C4-2B (cell line): ENCODE data around the gene KCNAB1.
"Not testable (repeated sequence)": the region's sequence is repeated elsewhere in the genome, so short reads cannot be mapped to it uniquely, and the experiment has no call there.

Source experiments
- H3K27ac ChIP-seq: fragments of 450-650 bp; 2 replicates; pipeline ENCODE4 v1.5.1; 2017
- CTCF ChIP-seq: fragments of 450-650 bp; conservative IDR thresholded peaks from 2 replicates; pipeline ENCODE4 v1.5.1; 2017; ENCODE audit warnings: mild to moderate bottlenecking
- ZFX ChIP-seq: fragments of 450-650 bp; IDR thresholded peaks from 2 replicates; pipeline ENCODE4 v1.6.1; 2017

Gene KCNAB1

GRCh38 chr3:156120528-156121251 lies at the start of gene KCNAB1:
Gene KCNAB1, plus strand, starts transcription at chr3:156120578.
- no peak for TF ChIP-seq ZFX
- TF ChIP-seq CTCF, result no peak
- H3K27ac ChIP-seq, result no peak within 1 kb of the TSS

DNA sequence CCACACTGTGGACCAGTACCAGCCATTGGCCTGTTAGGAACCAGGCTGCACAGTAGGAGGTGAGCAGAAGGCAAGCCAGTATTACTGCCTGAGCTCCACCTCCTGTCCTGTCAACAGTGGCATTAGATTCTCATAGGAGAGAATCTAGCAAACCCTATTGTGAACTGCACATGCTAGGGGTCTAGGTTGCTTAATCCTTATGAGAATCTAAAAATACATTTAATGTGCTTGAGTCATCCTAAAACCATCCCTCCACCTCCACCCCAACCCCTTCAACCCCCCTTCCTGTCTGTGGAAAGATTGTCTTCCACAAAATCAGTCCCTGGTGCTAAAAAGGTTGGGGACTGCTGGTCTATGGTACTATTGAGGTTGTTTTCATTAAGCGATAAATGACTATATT lies 49.3 kb upstream of the KCNAB1 start:
- TF ChIP-seq ZFX (no peak), CTCF (no peak)

DNA sequence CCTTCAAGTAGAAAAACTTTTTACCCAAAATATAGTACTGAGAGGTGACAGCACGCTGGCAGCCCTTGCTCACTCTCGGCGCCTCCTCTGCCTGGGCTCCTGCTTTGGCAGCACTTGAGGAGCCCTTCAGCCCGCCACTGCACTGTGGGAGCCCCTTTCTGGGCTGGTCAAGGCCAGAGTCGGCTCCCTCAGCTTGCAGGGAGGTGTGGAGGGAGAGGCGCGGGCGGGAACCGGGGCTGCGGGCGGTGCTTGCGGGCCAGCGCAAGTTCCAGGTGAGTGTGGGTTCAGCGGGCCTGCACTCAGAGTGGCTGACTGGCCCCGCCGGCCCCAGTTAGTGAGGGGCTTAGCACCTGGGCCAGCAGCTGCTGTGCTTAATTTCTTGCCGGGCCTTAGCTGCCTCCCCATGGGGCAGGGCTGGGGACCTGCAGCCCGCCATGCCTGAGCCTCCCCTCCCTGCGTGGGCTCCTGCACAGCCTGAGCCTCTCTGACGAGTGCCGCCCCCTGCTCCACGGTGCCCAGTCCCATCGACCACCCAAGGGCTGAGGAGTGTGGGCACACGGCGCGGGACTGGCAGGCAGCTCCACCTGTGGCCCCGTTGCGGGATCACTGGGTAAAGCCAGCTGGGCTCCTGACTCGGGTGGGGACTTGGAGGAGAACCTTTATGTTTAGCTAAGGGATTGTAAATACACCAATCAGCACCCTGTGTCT lies 47.3 kb upstream of the KCNAB1 start:
- H3K27ac ChIP-seq, result not testable (repeated sequence)

More for the DNA sequence above, 49.3 kb upstream of the KCNAB1 start:
- no peak overlapping the region for H3K27ac ChIP-seq

DNA sequence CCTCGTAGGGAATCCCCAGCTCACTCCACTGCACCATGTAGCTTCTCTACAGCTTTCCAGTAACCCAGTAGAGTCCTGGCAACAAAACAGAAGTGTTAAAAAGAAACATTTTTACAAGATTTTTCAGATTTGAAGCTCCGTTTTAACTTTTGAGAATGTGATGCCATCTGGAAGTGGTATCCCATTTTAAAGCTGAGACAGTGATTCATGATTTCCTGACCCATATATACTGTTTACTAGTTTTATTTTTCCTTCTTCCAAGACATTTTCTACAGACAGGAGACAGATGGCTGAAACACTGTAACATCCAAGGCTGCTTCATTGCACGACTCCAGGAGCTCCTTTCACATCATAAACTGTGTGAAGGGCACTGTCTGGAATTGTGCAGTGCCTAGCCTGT lies 30.3 kb upstream of the KCNAB1 start:
- H3K27ac ChIP-seq, result no peak overlapping the region
- no peak for TF ChIP-seq CTCF
- no peak for TF ChIP-seq ZFX

DNA sequence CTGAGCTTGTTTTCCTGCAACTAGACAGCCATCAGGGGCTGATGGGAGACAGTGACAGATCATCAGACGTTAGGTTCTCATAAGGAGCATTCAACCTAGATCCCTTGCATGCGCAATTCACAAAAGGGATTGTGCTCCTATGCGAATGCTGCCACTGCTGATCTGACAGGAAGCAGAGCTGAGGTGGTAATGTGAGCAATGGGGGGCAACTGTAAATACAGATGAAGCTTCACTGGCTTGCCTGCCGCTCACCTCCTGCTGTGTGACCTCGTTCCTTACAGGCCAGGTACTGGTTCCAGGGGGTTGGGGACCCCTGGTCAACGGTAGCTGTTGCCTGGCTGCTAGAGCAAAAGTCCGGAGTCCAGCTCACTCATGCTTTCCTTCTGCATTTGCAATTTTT lies 26.4 kb upstream of the KCNAB1 start:
- TF ChIP-seq CTCF, result no peak
- no peak for TF ChIP-seq ZFX
- H3K27ac ChIP-seq, result no peak overlapping the region

GRCh38 chr3:156094391-156094790 lies 26.0 kb upstream of the KCNAB1 start:
- H3K27ac ChIP-seq, result no peak overlapping the region
- no peak for TF ChIP-seq CTCF

- H3K27ac ChIP-seq, result not testable (repeated sequence)
Measured at GRCh38 chr3:156095652-156096051, 24.7 kb upstream of the KCNAB1 start.

DNA sequence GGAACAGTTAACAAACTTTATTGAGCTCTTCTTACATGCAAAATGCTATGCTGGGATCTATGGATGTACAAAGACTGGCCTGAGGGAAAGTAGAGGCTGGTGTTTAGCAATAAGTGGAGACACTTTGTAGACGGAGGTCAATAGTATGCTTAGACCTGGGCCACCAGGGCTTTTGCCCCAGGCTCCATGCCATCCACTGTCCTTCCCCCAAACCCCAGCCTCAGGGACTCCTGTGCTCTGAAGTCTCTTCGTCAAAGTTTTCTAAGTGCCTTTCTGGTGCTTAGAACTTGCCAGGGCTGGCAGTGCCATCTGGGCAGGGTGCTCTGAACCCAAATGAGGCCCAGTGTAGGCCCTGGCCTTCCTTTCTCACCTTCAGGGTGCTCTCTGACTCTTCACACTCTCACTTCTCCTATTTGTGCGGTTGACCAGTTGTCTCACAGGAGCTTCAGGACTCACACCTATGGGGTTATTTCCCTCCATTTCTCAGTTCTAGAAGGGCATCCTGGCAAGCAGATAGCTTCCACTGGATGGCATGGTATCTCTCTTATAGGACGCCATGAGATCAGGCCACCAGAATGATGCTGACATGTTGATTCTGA lies 21.8 kb upstream of the KCNAB1 start:
- TF ChIP-seq CTCF, result no peak
- no peak for TF ChIP-seq ZFX

GRCh38 chr3:156099348-156099747 lies 21.0 kb upstream of the KCNAB1 start:
- not testable (repeated sequence) for H3K27ac ChIP-seq

More for the DNA sequence above, 21.8 kb upstream of the KCNAB1 start:
- no peak overlapping the region for H3K27ac ChIP-seq

GRCh38 chr3:156099984-156100383 lies 20.4 kb upstream of the KCNAB1 start:
- H3K27ac ChIP-seq, result not testable (repeated sequence)
